22Rv1 (cell line): ENCODE measurements around the gene NEU1.

Experiments used
- CTCF ChIP-seq: fragments of 450-650 bp; IDR thresholded peaks from 2 replicates; pipeline ENCODE4 v1.5.1; 2017; ENCODE audit warnings: mild to moderate bottlenecking
- ZFX ChIP-seq: fragments of 450-650 bp; IDR thresholded peaks from 2 replicates; pipeline ENCODE4 v1.6.1; 2017; ENCODE audit warnings: antibody characterized with exemption, borderline replicate concordance

GRCh38 chr6:31905041-31905440 is 42.4 kb upstream of the NEU1 start:
- TF ChIP-seq CTCF (no peak), ZFX (no peak)
